Endometrial microvascular endothelial cells (primary cell): ENCODE results near the gene LHPP. TPM values are rescaled to one million over a fixed set of nuclear protein-coding genes. Genes with fewer than 3 reads are reported as not detected.

Experiments used
- in situ Hi-C: cut with HindIII; loops from 2 replicates; pipeline ENCODE4 v1.10.0; 2017; ENCODE audit warnings: low sequenced_read_pairs, low pct_unique_long_range_greater_than_20kb; ENCODE audit errors: inconsistent ontology term
- total RNA-seq: library from RNA; depleted of rRNA; stranded (reverse); fragments of >200 nt; gene quantifications from one replicate; pipeline ENCODE4 v1.2.3, GENCODE V29; 2015; ENCODE audit errors: inconsistent ontology term

LHPP gene
- total RNA-seq, 1 donor from 2014 or later: 12.3 TPM

DNA sequence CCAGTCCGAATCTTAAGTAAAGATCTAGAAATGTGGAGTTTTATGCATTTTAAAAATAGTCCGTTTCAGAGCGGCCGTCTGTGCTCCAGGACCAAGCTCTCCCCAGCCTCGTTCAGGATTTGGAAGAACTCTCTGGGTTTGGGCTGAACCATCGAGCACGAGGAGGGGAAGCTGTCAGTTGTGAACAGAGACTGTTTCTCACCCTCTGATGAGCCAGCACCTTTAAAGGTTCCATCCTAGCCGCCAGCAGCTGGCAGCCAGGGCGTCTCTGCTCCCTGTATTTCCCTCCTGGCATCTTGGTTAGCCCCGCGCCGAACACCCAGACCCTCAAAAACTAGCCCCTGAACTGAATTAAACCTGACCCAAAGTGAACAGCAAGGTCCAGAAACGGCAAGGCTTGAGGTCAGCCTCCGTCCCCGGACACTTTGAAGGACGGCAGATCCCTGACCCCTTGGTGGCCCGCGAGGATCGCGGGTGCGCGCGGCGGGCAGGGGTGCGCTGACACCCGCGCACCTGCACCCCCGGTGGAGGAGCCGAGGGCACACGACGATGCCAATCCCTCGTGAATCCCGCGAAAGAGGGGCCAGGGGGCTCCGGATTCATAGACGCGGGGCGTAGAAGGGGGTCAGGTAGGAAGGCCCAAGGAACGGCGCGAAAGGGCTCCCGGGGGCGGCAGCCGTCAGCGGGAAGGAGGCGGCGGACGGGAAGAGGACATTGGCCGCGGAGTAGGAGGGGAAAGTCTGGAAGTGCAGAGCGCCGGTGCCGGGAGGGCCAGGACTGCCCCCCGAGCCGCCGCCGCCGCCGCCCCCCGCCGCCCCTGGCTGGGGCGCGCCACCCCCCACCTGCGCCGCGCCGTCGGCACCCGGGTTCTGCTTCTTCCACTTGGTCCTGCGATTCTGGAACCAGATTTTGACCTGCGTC lies 14.5 kb upstream of the LHPP start:
- in situ Hi-C loops: no loop called here

DNA sequence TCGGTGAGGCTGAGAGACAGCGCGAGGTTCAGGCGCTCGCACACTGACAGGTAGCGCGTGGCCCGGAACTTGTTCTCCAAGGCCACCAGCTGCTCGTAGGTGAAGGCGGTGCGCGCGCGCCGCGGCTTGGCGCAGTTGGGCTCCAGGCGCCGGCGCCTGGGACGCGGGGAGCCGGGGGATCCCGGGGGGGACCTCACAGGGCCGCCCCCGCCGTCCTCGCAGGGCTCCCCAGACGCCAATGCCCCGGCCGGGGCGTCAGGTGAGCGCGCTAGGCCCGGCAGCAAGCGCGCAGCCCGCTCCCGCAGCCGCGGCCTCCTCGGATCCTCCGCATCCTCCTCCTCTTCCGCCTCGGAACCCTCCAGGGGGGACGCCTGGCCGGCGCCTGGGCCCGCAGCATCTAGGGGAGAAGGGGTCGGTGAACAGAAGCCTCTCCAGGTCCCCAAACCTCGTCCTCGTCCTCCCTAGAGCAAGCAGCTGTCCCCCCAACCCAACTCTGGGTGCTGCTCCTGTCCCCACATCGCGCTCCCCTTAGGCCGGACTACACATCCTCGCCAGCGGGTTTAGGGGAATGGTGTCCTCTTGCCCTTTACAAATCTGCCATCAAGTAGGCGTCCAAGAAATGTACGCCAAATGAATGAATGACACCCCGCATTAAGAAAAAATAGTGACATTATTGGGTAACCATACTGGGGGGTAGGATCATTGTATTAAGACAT lies 13.7 kb upstream of the LHPP start:
- in situ Hi-C loops: no loop called here

DNA sequence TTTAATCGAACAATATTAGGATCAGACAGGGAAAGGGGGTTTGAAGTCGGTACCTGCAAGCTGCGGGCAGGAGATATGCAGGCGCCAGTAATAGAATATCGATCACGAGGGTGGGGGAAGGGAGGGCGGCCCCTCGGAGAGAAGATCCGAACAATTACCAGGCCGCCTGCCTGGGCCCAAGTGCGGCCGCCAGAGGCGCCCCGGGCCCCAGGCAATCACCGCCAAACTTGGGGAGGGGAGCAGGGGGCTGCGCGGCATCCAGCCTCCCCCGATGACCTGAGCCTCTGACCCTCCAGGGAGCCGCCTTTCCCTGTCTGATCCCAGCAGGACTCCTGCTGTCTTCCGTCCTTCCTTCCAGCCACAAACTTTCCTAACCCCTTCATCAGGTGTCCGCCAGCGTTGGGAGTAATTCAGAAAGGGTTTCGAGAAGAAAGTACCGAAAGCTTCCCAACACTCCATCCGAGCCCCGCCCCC lies 12.9 kb upstream of the LHPP start:
- in situ Hi-C loops: no loop called here

DNA sequence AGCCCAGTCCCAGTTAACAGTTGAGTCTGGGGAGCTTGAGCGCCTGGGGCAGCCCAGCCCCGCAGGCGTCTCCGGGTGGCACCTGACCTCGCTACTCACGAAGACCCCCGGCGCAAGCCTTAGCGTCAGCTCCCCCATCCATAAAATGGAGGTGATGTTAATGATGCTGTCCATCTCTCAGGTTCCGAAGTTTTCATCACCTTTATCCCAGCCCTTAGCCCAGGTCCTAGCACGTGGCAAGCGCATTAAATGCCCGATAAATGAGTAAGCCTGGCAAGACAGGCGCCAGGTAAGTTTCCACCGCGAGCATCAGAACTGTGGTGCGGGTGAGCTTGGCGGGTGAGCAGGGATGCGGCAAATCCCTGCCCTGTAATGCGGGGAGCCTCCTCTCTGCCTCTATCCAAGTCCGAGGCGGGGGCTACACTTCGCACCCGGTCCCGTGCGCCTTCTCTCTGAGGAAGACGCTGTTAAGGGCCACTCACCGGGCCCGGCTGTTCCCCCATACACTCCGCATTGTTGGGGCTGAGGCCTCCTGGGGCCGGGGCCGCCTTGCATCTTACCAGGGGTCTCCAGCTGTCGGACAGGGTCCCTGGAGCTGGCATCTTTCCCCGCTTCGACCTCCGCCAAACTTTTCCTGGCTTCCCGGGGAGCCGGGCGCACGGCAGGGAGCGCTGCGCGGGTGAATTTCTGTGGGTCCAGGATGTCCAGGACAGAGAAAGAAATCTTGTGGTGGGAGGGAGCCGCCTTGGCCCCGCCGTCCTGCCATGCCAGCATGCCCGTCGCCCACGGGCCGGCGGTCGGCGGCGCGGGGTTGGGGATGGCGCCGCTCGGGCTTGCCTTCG lies 12.2 kb upstream of the LHPP start:
- in situ Hi-C loops: loop anchor here (10.0 kb wide), 1 partner anchor 115 kb away; no protein-coding TSS in a partner anchor

DNA sequence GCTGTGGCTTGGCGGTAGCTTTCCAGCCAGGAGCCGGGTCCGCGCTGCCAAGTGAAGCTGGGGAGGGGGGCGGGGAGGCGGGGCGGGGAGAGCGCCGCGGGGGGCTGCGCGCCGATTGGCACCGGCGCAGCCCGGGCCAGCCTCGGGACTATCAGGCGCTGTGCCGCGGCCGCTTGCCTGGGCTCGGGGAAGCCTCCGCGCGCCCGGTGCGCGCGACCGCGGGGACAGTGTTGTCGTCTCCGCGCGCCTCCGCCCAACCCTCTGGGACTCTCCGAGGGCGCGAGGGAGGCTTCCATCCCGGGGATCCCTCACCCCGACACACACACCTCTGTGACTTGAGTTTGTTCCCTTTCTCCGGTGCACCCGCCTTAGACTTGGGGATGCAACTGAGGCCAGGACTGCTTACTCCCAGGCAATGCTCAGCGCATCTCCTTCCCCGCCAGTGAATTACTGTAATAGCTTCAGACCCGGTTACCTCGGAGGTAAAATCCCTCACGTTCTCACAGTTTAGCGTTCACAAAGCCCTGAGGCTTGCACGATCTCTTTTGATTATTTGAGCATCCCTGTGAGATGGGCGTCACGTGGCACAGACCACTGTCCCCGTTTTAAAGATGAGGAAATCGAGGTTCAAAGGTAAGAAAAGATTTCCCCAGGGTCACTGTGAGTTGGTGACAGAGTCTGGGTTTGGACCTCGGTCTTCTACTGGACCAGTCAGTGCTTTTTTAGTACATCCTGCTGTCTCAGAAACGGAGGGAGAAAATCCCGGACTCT lies 11.4 kb upstream of the LHPP start, which contains the start of gene NKX1-2:
Gene NKX1-2, minus strand, starts transcription at position 24 of the 771 bp plus-strand sequence. CDS start 92 bp downstream, outside the sequence.
- in situ Hi-C loops: loop anchor here (10.0 kb wide), 1 partner anchor 115 kb away; no protein-coding TSS in a partner anchor

DNA sequence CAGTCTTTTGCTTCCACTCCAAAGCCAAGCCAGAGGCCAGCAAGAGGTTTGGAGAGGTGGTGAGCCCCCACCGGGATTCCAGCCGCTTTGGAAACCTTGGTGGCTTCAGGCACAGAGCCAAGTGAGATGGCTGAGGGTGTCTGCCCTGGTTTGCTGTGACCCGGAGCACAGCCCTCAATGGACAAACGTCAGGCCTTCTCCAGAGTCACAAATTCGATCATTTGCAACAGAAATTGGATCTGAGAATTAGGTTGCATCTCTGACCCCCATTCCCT lies 10.9 kb upstream of the LHPP start:
- in situ Hi-C loops: loop anchor here (10.0 kb wide), 1 partner anchor 116 kb away; no protein-coding TSS in a partner anchor

DNA sequence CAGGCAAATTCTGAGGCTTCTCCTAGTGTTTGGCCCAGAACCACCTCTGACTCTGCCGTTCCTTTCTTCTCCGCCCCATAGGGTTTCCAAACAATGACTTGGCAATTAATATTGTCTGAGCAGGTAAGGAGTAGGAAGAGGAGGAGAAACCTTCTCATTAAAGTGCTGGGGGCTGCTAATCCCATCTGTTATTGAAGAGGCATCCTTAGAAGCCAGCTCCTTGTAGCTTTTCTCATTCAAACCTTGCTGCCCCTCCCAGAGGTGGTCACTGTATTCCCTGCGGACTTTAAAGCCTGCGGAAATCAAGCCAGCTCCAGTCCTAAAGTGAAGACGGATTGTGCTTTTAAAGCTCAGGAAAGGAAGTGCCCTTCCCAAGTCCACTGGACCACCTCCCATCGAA lies 10.3 kb upstream of the LHPP start:
- in situ Hi-C loops: loop anchor here (10.0 kb wide), 1 partner anchor 116 kb away; no protein-coding TSS in a partner anchor

DNA sequence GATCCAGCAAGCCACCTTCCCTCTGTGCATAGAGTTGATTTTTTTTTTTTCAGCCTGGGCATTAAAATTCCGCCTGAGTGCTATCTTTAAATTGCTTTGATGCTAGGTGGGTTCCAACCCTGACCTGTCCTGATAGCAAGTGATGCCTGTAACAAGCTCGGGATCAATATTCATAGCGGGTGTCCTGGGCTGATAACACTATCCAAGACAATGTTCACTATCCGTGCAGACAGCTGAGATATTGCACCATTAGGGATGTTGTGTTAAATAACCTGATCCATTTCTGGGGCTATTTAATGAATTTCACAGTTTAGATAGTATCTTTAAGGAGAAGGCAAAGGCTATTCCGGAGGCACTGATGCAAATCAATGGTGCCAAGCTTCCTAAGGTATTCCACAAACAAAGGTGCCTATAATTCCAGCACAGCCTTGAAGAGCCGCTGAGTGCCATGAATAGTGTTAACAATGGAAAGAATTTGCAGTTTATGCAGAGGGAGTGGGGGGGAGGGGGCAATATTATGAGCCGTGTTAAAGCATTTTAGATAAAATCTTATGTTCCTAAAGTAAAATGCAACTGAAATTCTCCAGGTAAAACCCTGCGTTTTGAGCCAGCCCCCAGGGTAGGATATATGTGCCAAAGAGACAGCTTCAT lies 7.5 kb upstream of the LHPP start:
- in situ Hi-C loops: loop anchor here (10.0 kb wide), 1 partner anchor 119 kb away; no protein-coding TSS in a partner anchor

DNA sequence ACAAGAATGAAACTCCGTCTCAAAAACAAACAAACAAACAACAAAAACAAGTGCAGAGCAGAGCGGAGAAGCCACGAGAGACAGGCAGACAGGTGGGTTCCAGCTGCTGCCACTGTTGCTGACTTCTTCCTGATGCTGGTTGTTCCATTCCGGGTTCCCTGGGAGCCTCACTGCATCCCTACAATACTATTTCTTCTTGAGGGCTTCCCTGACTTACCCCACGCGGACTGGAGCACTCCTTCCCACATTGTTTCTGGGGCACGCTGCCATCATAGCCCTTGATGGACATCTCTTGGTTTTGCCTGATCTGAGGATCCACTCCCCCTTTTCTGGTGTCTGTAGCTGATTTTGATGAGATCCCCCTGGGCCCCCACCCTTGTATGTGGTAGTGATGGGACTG lies 6.2 kb upstream of the LHPP start:
- in situ Hi-C loops: loop anchor here (10.0 kb wide), 1 partner anchor 121 kb away; no protein-coding TSS in a partner anchor

DNA sequence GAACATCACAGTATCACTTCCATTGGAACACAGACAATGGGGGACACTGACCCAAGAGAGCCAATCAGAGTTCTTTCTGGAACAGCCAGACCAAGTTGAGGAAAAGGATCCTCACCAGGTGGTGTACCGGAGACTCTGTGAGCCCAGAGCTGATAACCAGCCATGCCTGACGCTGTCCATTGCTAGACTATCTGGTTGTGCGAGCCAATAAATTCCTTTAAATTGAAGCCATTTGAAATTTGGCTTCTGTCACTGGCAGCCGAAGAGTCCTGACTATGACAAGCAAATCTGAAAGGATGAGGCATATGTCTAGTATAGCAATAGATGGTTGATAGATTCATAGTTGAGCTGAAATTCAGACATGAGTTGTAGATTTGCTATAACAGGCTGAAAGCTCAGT lies 3.1 kb upstream of the LHPP start:
- in situ Hi-C loops: loop anchor here (10.0 kb wide), 1 partner anchor 124 kb away; no protein-coding TSS in a partner anchor

DNA sequence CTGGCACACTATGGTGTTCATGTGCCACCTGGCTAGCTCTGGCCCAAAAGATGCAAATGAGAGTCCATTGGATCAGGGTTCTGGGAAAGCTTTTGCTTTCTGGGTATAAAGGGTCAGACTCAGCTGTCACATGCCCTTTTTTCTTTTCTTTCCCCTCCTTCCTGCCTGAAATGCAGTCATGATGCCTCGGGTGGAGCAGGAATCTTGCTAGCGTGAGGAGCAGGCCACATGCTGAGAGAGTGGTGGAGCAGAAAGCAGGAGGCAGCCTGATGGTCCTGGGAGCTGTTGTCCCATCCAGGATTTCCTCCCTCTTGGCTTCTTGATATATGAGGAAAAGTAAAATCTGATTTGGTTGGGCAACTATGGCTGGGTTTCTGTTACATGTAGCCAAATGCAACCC lies 2.7 kb upstream of the LHPP start:
- in situ Hi-C loops: loop anchor here (10.0 kb wide), 1 partner anchor 124 kb away; no protein-coding TSS in a partner anchor

DNA sequence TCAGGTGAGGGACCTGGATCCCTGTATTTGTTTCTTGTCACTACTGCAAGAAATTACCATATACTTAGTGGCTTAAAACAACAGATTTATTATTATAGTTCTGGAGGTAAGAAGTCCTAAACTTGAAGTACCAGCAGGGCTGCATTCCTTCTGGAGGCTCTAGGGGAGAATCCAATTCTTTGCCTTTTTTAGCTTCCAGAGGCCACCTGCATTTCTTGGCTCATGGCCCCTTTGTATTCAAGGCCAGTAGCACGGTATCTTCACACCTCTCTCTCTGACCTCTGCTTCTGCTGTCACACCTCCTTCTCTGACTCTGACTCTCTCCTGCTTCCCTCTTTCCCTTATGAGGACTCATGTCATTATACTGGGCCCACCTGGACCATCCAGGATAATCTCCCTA lies 2.2 kb upstream of the LHPP start:
- in situ Hi-C loops: loop anchor here (10.0 kb wide), 1 partner anchor 125 kb away; no protein-coding TSS in a partner anchor

DNA sequence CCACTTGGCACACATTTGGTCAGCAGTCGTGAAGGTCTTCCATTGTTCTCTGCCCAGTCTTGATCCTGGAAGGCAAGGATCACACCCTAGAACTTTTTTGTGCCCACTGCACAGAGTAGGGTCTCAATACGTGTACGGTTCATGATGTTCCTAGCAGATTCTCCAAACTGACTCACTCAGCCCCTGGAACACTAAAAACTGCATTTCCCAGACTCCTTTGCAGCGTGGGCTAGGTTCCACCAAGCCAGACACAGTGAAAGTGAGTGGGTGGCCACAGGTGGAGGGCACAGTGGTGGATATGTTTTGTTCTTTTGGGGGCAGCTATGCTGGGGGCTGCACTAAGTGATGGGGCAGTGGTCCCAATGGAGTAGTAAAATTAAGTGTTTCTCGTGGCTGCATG lies 1.5 kb upstream of the LHPP start:
- in situ Hi-C loops: no loop called here

DNA sequence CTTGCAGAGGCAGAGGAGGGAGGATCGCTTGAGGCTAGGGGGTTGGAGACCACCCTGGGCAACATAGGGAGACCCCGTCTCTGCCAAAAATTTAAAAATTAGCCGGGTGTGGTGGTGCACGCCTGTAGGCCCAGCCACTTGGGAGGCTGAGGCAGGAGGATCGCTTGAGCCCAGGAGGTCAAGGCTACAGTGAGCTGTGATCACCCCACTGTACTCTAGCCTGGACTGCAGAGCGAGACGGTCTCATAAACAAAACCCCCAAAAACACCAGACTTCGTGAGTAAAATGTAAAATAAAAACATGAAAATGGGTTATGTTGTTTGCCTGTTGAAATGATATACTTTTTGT lies 699 bp downstream of the LHPP start:
- in situ Hi-C loops: no loop called here

DNA sequence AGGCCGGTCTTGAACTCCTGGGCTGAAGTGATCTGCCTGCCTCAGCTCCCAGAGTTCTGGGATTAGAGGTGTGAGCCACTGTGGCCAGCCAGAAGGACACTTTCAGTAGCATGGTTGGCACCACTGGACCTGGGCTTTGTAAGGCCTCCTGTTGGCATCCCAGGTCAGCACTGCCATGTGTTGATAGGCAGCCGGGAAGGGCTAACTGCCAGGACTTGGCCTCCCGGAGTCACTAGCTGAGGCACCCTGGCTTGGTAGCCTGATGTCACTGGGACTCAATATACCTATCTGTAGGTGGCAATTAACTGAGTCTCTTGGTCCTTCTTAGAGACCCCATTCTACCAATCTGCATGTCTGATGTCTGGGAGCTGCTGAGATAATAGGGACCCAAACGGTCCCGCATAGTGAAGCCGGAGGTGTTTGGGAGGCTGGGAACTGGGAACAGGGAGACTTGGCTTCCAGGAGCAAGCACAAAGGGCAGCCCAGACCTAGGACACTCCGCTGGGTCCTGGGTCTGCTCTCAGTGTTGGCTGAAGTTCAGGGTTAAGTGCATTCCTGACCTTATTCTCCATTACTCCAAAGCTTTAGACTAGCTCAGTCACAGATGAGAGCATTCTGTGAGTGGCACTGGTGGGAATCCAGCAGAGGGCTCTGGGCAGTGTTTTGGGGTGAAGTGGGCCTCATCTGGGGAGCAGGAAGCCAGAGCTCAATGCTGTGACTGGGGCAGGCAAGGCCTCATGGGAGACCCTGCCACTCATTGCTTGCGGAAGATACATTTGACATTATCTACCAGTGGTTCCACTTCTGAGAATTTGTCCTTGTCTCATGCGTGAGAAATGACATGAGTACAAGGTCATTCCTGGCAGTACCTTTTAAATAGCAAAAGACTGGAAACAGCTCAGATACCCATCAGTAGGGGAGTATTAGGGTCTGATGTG lies 2.7 kb downstream of the LHPP start:
- in situ Hi-C loops: no loop called here

DNA sequence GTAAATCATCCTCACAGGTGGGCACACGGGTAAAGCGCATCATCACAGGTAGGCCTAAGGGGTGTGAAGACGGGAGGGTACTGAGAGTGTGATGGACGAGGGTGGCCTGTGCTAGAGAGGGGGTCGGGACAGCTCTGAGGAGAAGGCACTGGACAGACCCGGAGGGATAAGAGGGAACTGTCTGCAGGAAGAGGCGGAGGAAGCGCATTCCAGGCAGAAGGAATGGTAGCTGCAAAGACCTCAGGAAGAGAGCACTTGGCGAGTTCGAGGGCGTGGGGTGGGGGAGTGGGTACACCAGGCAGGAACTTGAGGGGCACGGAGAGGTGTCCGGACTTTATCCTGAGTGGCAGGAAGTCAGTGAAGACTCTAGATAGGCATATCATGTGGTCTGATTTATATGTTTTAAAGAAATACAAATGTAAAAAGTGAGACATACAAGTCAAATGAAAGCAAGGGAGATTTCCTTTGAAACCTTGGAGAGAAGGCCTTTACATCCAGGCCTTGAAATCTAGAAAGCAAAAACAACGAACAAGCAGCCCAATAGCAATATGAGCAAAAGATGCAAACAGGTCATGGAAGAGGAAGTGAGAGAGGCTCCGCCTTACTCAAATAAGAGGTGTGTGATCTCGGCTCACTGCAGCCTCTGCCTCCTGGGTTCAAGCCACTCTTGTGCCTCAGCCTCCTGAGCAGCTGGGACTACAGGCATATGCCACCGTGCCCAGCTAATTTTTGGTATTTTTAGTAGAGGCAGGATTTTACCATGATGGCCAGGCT lies 3.6 kb downstream of the LHPP start:
- in situ Hi-C loops: no loop called here
